Posterior cingulate gyrus (tissue), 11 donors: ENCODE data around the gene RNF26.
A peak's percentile ranks its signal among the peaks of the same experiment; 100 is the strongest.

ENCODE experiments used
- DNase-seq, 10 donors: peaks; one replicate each; pipeline versions ENCODE4 v3.0.0 to v3.0.0-alpha.2; 2020 to 2021; ENCODE audit warnings: mixed read lengths in 3 of 10
- intact Hi-C: fragments of 100-400 bp; cut with DNase I; formaldehyde crosslinking; loops from one replicate; pipeline ENCODE4 v1.15.1; 2023

The RNF26 gene

DNA sequence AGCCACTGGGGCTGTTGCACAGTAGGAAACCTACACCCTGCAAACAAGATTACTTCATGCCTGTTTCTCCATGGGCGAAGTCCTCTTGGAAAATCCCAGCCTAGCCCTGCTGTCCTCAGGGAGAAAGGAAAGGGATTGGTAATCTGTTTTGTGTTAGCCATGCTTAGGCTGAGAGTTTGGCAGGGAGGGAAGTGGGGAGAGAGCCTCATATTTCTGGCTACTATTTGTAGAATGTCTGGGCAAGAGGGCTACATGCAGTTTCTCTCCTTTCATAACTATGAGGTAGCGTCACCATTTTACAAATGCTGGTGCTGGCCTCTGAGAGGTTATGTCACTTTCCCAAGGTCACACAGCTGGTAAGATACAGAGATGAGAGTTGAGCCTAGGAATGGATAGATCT, 12.9 kb downstream of the RNF26 start:
- intact Hi-C loops = no loop called here
- peak in 1 of 10 donors; percentile 2 for DNase-seq

DNA sequence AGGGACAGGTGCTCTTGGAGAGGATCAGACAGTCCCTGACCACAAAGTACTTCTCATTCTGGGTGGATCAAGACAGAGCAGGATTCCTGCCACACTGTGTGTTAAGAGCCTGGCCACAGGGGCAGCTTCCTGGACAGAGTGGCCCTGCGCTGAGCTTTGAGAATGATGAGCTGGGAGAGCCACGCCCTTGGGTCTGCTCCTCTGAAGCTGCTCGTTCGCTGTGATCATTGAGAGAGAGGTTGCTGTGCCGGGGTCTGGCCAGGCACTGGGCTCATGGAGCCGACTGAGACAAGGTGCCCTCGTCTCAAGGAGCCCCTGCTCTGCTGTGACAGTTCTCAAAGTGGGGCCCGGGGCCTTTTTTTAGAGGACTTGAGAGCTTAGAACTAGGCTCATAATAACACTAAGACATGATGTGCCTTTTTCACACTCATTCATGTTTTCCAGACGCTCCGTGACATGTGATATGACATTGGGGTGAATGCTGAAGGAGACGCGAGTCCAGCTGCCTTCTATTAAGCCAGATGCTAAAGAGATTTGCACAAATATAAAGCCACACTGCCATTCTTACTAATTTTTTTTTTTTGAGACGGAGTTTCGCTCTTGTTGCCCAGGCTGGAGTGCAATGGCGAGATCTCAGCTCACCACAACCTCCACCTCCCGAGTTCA, 13.7 kb downstream of the RNF26 start:
- intact Hi-C loops = no loop called here
- peak in 1 of 10 donors; percentile 43 for DNase-seq

DNA sequence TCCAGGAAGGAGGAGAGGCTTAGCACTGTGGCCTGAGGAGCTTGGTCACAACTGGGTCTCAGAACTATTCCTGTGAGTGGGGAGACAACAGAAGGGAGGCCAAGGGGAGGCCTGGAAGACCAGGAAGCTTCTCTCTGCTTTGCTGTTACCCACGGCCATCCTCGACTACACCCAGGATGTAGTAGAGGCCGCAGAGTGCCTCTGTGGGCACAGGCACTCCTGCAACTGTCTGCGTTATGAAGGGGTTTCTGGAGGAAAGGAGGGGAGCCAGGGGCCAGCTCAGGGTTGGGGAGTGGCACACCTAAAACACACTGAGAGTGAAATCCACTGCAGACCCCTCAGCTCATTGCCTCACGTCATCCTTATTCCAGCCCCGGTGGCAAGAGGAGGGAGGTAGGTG, 16.0 kb downstream of the RNF26 start:
- intact Hi-C loops = no loop called here
- DNase-seq = peak in 1 of 10 donors; percentile 30

DNA sequence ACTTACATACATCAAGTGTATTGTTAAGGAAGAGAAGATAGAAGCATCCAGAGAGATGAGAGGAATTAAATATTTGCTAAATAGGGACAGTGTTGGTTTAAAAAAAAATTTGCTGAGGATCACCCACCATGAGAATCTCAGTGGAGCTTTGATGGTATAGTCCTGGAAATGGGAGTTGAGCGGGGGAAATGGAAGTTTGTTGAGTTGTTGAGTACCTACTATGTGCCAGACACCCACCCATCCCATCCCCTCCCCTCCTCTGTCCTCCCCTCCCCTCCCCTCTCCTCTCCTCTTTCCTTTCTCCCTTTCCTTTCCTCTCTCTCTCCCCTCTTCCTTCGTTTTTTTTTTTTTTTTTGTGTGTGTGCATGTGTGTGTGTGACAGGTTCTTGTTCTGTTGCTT, 16.9 kb downstream of the RNF26 start:
- no peak for DNase-seq
- intact Hi-C loops = no loop called here

DNA sequence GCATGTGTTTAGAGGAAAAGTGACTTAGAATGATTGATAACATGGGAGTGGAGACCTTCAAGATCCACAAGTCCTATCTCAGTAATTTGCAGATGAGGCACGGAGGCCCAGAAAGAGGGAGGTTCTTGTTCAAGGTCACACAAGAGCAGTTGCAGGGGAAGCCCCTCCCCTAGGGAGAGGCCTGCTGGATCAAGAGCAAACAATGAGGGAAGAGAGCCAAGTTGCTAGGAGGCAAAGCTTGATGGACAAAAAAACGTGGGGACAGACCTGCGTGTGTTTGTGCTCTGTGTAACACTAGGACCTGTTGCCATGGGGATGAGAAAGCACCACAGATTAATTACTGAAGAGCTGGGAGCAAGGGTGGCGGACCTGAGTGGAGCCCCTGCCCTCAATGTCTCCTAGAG, 18.5 kb downstream of the RNF26 start:
- intact Hi-C loops = no loop called here
- peak in 1 of 10 donors; percentile 65 for DNase-seq

DNA sequence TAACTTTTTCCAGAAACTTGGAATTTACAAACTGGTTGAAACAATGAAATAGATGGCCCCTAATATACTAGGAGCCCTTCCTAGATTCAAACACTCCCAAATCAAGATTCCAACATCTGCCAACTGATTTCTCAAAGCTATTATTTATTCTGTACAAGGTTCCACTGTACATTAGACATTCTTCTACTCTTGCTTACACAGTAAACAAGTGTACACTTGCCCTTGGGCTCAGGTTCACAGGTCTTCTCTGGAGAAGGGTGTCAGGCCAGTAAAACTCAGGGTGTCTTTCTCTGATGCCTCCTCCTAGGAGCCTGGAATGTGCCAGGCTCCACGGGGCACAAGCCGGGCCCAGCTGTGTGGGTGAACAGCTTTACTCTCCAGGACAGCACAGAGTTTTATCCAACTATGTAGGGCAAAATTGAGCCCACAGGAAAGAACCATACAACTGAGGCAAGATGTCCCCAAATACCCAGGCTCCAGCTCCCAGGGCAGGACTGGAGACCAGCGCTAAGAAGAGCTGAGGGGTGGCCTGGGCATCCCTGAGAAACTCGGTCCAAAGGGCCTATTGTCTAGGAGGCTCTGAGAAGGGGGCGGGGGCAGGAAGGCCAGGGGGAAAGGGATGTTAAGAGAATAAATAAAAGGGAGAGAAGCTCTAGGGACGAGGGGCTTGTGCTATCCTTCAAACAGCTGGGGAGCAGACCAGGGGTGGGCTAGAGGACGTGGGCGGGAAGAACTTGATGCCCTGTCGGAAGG, 20.9 kb downstream of the RNF26 start:
- intact Hi-C loops = no loop called here
- peak in 2 of 10 donors; percentile 28 to 64 for DNase-seq

DNA sequence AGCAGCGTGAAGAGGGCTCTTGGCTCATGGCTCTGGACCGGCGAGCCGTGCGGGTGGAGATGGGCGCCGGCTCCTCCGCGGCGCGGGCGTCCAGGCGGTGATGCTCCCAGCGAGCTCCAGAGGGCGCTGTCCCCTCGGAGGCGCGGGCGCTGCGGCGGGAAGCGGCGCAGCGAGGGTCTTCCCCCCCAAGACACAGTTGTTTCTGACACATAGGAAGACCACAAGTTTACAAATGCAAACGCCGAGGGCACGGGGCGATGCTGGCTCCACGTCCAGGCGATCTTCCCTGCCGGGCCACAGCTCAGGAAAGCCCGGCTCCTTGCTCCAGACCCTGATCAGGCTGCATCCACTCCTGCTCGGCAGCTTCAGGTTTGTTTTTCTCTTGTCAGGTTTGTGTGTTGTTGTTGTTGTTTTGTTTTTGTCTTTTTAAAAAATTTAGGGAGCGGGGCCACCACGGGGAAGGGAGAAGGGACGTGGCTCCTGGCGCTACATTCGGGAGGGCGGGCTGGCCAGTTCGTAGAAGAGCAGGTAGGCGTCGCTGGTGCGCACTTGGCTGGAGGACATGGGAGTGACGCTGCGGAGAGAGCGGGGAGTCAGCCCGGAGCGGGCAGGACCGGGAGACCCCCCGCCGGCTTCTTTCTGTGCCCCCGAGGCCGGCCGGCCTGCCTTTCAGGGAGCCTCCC, 22.2 kb downstream of the RNF26 start:
- peak in 8 of 10 donors; percentile 70 to 96 (median 79) for DNase-seq
- intact Hi-C loops = loop anchor here (1.0 to 2.0 kb wide), 3 partner anchors 15 to 118 kb away; partner anchors contain the start of gene USP2

DNA sequence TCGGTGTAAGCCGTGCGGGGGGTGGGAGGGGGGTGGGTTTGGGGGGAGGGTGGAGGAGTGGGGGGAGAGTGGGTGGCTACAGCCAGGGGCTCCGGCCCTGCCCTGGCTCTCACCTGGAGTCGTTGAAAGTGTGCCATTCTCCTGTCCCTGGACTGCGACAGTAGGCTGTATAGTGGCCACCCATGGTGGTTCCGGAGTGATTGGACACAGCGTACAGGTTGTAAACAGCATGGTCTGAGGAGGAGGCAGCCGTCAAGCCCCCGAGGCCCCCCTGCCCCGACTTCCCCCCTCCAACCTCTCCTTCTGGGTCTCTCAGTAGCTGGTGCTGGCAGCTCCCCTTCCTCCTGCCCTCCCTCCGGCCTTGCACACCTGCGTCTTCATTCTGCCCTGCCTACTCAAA, 22.7 kb downstream of the RNF26 start:
- DNase-seq = peak in 1 of 10 donors; percentile 72
- intact Hi-C loops = loop anchor here (2.0 kb wide), 2 partner anchors 24 to 118 kb away; partner anchors contain the start of gene USP2

DNA sequence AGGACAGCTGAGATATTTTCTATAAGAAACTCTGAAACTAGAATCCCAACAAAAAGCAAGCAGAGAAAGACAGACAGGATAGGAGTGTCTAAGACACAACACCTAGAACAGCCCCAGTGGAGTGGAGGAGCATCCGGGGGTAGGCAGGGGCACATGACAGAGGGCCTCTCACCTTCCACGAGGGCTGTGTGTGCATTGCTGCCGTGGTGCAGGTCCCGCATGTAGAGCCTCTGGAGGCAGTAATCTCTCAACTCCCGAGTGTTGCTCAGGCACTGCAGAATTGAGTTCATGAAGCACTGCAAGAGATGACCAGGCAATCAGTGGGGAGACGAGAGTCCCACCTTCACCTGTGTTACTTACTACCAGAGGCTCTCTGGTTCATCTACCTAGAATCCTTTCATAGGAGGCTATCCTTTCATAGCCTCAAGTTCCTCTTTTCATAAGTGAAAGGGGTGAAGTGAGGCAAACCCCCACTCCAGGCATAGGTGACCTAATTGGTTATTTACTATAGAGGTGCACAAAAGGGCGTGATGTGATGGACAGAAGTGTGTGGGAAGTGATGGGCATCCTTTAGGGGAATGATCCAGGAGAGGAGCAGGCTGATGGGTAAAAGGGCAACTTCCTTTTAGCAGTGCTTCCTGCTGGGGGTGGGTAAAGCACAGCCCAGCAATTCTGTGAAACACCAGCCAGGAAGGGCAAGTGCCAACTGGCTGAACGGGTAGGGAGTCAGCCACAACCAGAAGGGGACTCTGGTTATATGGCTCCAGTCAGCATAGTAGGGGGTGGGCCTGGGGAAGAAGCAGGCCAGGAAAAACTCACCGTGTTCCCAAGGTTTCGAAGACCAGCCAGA, 25.3 kb downstream of the RNF26 start:
- peak in 3 of 10 donors; percentile 16 to 61 (median 29) for DNase-seq
- intact Hi-C loops = no loop called here

DNA sequence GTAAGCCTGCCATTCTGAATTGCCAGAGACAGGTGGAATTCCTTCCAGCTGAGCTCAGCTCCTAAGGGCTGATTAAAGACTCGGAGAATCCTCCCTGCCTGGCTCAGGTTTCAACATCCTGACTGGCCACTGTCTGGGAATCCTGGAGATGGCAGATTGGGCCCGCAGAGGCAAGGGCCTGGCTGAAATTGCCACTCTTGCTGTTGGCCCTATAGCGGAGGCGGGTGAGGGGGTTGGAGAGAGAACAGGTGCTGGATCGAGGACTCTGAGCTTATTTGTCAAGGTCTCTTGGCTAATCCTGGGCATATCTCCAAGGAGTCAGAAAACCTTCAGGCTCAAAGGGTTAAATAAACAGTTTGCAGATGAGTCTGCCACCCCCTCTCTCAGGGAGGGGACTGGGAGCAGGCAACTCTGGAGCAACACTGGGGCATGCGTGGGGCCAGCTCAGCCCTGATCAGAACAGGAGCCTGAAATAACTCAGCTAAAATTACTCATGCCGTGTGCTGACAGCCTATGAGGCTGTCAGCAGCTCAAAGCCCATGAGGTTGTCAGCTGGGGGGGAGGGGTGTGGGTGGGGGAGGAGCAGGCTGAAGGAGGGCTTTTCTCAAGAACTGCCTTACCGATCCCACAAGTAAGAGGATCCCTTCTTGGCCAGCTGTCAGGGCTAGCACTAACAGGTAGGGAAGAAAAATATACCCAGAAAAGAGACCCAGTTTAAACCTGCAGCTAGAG, 26.9 kb downstream of the RNF26 start:
- intact Hi-C loops = no loop called here
- DNase-seq = peak in 5 of 10 donors; percentile 22 to 94 (median 90)

DNA sequence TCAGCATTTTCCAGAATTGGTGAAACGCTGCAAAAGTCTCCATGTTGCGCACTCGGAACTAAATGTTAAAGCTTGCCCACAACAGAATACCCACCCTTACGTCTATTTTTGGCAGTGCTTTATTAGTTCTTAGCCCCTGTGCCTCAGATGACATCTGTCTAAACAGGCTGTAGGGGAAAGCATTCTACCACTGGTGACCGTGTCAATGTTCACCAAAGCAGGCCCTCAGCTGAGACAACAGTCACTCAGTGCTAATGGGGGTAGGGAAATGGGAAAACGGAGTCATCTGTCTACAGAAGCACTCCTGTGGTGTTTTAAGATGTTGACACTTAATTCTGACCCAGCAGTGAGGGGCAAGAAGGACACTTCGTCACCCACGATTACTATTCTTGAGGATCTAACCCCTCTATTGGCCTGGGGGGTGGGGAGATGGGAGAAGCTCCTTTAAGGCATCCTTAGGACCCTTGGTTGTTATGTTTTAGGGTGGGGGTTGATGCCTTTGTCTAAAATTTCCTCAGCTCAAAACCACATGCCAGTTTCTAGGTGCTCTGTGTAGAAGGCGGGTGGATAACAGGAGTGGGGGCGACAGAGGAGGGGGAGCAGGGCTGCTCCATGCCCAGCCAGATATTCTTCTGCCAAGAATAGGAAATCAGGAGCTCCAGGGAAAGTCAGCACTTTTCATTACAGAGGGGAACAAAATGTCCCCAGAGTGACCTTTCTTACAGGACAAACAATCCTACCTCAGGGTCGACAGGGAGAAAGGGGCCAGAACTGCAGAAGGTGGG, 27.8 kb downstream of the RNF26 start:
- intact Hi-C loops = no loop called here
- peak in 3 of 10 donors; percentile 15 to 57 (median 50) for DNase-seq

DNA sequence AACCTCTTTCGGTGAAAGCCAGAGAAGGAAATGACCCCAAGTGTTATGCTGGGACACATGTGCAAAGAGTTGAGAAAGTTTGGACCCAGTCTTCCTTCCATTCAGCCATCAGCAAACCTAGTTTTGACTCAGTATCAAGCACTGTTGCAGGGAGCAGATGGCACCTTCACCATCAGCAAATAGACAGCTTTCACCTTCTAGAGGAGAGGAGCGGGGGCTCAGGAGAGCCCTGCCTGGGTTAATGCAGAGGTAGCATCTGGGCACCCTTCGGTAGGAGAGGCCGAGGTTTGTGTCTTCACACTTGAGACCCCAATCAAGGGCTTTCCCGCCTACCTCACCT, 28.4 kb downstream of the RNF26 start:
- intact Hi-C loops = no loop called here
- no peak for DNase-seq

DNA sequence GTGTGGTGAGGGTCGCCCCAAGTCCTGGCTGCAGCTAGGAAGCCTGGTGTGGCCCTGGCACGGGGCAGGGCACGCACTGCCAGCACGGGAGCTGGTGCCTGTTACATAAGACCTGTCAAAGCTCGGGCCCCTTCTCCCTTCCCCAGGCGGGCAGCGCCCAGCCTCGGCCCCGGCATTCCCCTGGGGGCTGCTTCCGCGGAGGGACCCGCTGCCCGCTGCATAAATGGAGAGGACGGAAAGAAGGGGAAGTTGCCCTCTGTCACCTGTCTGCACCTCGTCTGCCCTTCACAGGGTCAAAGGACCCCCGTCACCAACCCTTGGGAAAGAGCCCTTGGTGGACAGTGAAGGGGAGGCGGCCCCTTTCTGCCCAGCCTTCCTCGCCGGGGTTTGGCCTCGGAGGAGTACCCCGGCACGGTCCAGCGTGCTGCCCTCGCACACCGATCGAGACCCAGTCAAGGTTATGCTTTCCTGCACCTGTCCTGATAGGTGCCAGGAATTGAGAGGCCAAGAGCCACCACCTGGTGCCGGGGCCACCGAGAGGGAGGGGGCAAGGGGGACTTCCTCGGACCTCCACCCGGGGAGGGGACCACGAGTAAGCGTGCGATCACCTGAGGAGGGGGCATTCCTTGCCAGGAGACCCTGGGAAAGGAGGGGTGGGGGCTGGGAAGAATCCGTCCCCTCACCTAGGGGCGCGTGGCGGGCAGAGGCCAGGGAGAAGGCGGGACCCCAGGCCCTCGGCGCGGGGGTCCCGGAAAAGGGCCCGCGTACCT, 28.9 kb downstream of the RNF26 start:
- intact Hi-C loops = no loop called here
- peak in 4 of 10 donors; percentile 15 to 85 (median 78) for DNase-seq

DNA sequence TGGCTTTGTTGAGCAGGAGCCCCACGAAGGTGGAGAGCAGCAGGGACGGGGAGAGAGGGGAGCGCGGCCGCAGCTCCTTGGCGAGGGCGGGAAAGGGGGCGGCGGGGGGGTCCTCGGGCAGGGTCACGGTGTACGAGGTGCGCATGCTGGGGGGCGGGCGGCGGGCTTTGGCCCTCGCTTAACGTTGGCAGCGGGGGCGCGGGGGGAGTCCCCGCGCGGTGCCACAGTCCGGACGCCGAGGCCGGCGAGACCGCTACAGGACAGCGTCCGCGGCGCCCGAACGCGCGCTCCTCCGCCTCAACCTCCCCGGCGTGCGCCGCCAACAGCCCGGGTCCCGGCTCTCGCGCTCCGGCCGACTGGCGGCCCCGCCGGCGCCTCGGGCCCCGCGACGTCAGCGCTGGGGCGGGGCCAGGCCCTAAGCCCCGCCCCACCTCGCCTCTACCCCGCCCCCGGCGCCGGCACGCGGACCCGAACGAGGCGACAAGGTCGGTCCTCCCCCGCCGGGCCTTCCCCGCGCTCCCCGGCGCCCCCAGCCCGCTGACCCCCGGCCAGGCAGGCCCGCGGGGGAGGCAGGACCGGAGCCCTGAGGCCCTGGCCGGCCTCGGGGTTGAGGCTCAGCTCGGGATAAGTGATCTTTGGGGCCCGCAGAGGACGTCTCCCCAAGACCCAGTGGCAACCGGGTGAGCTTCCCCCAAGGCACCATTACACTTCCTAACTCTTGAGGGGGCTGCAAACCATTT, 29.7 kb downstream of the RNF26 start:
- peak in 8 of 10 donors; percentile 57 to 97 (median 82) for DNase-seq
- intact Hi-C loops = no loop called here

DNA sequence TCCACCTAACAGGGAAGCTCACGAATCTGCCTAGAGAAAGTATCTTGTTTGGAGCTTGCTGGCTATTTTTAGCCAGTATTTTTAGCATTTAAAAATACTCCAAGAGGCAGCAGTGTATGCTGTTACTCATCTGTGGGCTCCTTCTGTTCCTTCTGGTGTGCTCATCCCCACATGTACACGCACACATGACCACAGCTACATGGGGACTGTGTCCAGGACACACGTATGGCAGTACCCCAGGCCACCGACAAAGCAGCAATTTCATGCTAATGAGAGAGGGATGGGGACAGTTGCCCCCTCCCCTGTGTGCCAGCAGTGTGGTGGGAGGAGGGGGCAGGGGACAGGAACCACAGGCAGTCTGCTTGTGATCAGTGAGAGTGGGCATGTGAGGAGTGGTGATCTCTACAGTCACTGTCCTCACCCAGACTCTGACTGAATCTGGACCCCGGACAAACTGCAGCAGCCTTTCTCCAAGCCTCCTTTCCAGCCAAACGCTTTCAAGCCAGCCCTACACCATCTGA, 30.8 kb downstream of the RNF26 start:
- DNase-seq = peak in 3 of 10 donors; percentile 78 to 83 (median 81)
- intact Hi-C loops = no loop called here

DNA sequence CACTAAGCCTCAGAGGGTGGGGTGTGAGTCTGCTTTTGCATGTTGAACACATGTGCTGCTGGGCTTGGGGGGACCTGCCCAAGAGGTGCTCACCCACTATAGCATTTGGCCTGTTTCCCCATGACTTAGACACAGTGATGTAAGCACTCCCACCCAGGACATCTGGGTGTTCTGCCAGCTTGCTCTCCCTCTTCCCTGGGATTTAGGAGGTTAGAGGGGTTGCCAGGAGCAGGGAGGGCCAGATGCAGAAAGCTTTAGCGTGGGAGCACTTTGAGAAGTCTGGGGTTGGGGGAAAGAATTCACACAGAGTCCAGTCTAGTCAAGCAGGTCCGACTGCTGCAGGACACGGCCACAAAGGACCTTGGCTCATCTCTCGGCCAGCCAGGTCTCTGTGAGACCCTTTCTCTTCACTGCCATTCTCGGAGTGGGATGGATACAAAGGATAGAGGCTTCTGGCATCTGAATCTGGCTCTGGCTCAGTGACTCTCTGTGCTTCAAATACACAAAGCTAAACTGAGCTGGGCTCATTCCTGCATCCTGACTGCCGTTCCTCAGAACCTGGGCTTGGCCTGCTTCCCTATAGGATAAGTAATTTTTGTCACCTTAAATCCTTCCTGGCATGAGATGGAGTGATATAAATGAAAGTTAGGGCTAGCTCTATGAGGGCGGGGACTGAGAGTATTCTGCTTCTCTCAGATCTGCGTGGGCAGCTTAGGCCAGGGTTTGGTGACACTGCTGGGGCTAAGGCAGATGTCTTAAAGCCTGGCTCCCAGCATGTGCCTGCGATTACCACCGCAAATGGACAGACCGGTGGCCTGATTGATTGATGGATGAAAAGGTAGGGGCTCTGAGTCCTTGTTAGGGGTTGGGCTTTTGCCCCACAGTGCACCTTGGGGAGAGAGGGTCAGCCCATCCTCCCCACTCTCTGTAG, 32.6 kb downstream of the RNF26 start:
- intact Hi-C loops = no loop called here
- DNase-seq = peak in 3 of 10 donors; percentile 76 to 87 (median 79)
